Endodermal cell (in vitro differentiated cells): ENCODE measurements around the gene CBLL1. TPM values are rescaled to one million over a fixed set of nuclear protein-coding genes. Genes with fewer than 3 reads are reported as not detected.

ENCODE experiments used
- DNase-seq: peaks from one replicate; pipeline ENCODE4 v3.0.0-alpha.2; 2017
- H3K27ac ChIP-seq: 2 replicates; pipeline ENCODE4 v1.5.1; 2013; ENCODE audit warnings: mild to moderate bottlenecking, low read depth, low read length, moderate library complexity
- H3K27me3 ChIP-seq: 2 replicates; pipeline ENCODE4 v1.6.1; 2013; ENCODE audit warnings: mild to moderate bottlenecking, low read length, moderate library complexity; ENCODE audit not compliant: insufficient read depth, control insufficient read depth, poor library complexity, severe bottlenecking
- H3K36me3 ChIP-seq: 2 replicates; pipeline ENCODE4 v1.7.0; 2013; ENCODE audit warnings: mild to moderate bottlenecking, low read length, moderate library complexity; ENCODE audit not compliant: control insufficient read depth, insufficient read depth
- H3K4me1 ChIP-seq: one replicate; pipeline ENCODE4 v1.7.0; 2013; ENCODE audit warnings: low read length; ENCODE audit not compliant: control insufficient read depth, insufficient read depth
- H3K4me3 ChIP-seq: 2 replicates; pipeline ENCODE4 v1.5.1; 2013; ENCODE audit warnings: mild to moderate bottlenecking, low read length, moderate library complexity
- H3K9ac ChIP-seq: 2 replicates; pipeline ENCODE4 v1.6.1; 2013; ENCODE audit warnings: mild to moderate bottlenecking, low read length, moderate library complexity; ENCODE audit not compliant: poor library complexity, severe bottlenecking; ENCODE audit errors: extremely low read depth
- H3K9me3 ChIP-seq: 2 replicates; pipeline ENCODE4 v1.6.1; 2013; ENCODE audit warnings: mild to moderate bottlenecking, low read length, moderate library complexity; ENCODE audit not compliant: control insufficient read depth
- H3K27ac Mint-ChIP-seq: 2 replicates; pipeline ENCODE4 v1.8.0; 2020; ENCODE audit warnings: mixed read lengths
- H3K27me3 Mint-ChIP-seq: 2 replicates; pipeline ENCODE4 v1.8.0; 2021; ENCODE audit warnings: mild to moderate bottlenecking, mixed read lengths; ENCODE audit not compliant: insufficient read depth
- H3K36me3 Mint-ChIP-seq: 2 replicates; pipeline ENCODE4 v1.8.0; 2020; ENCODE audit warnings: low read depth, mixed read lengths
- H3K4me1 Mint-ChIP-seq: 2 replicates; pipeline ENCODE4 v1.8.0; 2020; ENCODE audit warnings: mixed read lengths
- H3K4me3 Mint-ChIP-seq: 2 replicates; pipeline ENCODE4 v1.8.0; 2020; ENCODE audit warnings: mild to moderate bottlenecking, moderate library complexity, mixed read lengths
- H3K9me3 Mint-ChIP-seq: 2 replicates; pipeline ENCODE4 v1.8.0; 2020; ENCODE audit warnings: mild to moderate bottlenecking, mixed read lengths
- WGBS, 2 experiments: methylation state at CpG; one replicate each; pipeline versions ENCODE4 v1.1.5 to v1.1.7; 2013; ENCODE audit warnings: missing lambda C conversion rate in 2 of 2, mixed read lengths in 1 of 2; ENCODE audit not compliant: insufficient coverage in 1 of 2, insufficient read length in 1 of 2; 5-methylcytosine and 5-hydroxymethylcytosine counted together
- total RNA-seq, 2 donors: library from RNA; stranded (reverse); fragmentation: NEBNext Ultra II Directional in 1 of 2; extraction: Animal tissue kit (Norgen Biotek cat#: 25700) in 1 of 2; gene quantifications; 2 replicates in 1 of 2; 3 replicates in 1 of 2; pipeline ENCODE4 v1.2.1, GENCODE V29; 2021
- TF ChIP-seq, protein P1 (sequence below): fragments of 200-600 bp; sonication (generic); conservative IDR thresholded peaks from 2 replicates; pipeline ENCODE4 v1.5.0; 2021; ENCODE audit warnings: antibody characterized with exemption, mild to moderate bottlenecking

Gene CBLL1
- total RNA-seq, 2 donors from 2014 or later, result 33.3 to 34.7 TPM

DNA sequence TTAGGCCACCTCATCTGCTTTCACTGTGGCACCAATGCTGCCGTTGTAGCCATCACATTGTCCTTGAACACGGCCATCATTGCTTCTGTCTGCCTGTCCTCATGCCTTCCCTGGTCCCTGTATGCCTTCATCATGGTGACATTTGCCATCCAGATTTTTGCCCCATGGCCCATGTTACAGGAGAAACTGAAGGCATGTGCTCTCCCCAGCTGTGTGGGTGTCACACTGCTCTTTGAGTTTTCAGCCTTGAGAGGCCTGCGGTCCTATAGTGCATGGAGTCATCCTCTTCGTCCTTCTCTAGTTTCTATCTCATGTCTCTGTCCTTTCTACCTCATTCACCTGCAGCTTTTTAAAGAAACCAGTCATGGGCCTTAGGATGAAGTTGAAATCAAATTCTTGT is 65.2 kb downstream of the CBLL1 start:
- DNase-seq, result no peak
- Histone ChIP-seq H3K36me3 (no peaks in the 10 kb centered on the region), H3K9me3 (no peaks in the 10 kb centered on the region), H3K27ac (no peak overlapping the region), H3K27me3 (peaks cover 8% of the 10 kb centered on the region), H3K9ac (no peak overlapping the region), H3K4me3 (no peak overlapping the region), H3K4me1 (no peaks in the 10 kb centered on the region)
- H3K36me3 Mint-ChIP-seq, result no peaks in the 10 kb centered on the region
- no peaks in the 10 kb centered on the region for H3K4me1 Mint-ChIP-seq
- TF ChIP-seq, protein P1, sequence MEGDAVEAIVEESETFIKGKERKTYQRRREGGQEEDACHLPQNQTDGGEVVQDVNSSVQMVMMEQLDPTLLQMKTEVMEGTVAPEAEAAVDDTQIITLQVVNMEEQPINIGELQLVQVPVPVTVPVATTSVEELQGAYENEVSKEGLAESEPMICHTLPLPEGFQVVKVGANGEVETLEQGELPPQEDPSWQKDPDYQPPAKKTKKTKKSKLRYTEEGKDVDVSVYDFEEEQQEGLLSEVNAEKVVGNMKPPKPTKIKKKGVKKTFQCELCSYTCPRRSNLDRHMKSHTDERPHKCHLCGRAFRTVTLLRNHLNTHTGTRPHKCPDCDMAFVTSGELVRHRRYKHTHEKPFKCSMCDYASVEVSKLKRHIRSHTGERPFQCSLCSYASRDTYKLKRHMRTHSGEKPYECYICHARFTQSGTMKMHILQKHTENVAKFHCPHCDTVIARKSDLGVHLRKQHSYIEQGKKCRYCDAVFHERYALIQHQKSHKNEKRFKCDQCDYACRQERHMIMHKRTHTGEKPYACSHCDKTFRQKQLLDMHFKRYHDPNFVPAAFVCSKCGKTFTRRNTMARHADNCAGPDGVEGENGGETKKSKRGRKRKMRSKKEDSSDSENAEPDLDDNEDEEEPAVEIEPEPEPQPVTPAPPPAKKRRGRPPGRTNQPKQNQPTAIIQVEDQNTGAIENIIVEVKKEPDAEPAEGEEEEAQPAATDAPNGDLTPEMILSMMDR, result no peak
- H3K4me3 Mint-ChIP-seq, result no peak overlapping the region
- no peak overlapping the region for H3K27ac Mint-ChIP-seq
- no peaks in the 10 kb centered on the region for H3K9me3 Mint-ChIP-seq
- WGBS, 2 experiments, result 89% methylated on average over 4 of the region's 4 CpGs
- no peaks in the 10 kb centered on the region for H3K27me3 Mint-ChIP-seq

DNA sequence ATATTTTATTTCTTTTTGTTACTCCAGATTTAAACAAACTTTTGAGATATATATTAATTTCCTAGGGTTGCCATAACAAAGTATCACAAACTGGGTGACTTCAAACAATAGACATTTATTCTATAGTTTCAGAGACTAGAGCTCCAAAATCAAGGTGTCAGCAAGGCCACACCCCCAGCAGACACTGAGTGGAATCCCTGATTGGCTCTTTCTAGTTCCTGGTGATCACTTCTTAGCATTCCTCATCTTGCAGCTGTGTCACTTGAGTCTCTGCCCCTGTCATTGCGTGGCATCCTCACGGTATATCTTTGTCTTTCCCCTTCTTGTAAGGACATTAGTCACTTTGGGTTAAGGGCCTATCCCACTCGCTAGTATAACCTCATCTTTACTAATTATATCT is 66.7 kb downstream of the CBLL1 start:
- H3K36me3 Mint-ChIP-seq, result no peaks in the 10 kb centered on the region
- 80 to 84% methylated on average over 2 to 3 of the region's 3 CpGs for WGBS, 2 experiments
- Histone ChIP-seq H3K9ac (no peak overlapping the region), H3K36me3 (no peaks in the 10 kb centered on the region), H3K27ac (no peak overlapping the region), H3K27me3 (no peaks in the 10 kb centered on the region), H3K9me3 (no peaks in the 10 kb centered on the region), H3K4me1 (no peaks in the 10 kb centered on the region), H3K4me3 (no peak overlapping the region)
- TF ChIP-seq, protein P1, result no peak
- H3K27ac Mint-ChIP-seq, result no peak overlapping the region
- H3K9me3 Mint-ChIP-seq, result no peaks in the 10 kb centered on the region
- H3K4me1 Mint-ChIP-seq, result no peaks in the 10 kb centered on the region
- peak; percentile 45 for DNase-seq
- no peaks in the 10 kb centered on the region for H3K27me3 Mint-ChIP-seq
- no peak overlapping the region for H3K4me3 Mint-ChIP-seq

Other genes starting within 250 kb of the CBLL1 start
- gene COG5, start 180.2 kb upstream of the CBLL1 start, total RNA-seq, result 10 to 100 TPM; 25.5 to 34.7 TPM
- gene DUS4L, start 180.2 kb upstream of the CBLL1 start, total RNA-seq, result 10 to 100 TPM; 13.2 to 18.0 TPM
- 10 to 100 TPM; 39.5 to 46.0 TPM for gene BCAP29, start 163.9 kb upstream of the CBLL1 start, total RNA-seq
- gene SLC26A4, start 83.3 kb upstream of the CBLL1 start, total RNA-seq, result under 1 TPM in 1 of 2 donors, not detected in 1; 0.42 TPM
- not detected for gene SLC26A3, start 59.1 kb downstream of the CBLL1 start, total RNA-seq
- gene DLD, start 147.0 kb downstream of the CBLL1 start, total RNA-seq, result 10 to 100 TPM; 82.4 to 82.5 TPM